Sigmoid colon (tissue), 7 donors: Measurements from ENCODE around the gene C1orf105. TPM values are rescaled to one million over a fixed set of nuclear protein-coding genes. Genes with fewer than 3 reads are reported as not detected.
"Not testable (repeated sequence)": the region's sequence is repeated elsewhere in the genome, so short reads cannot be mapped to it uniquely, and the experiment has no call there.

Experiments
- DNase-seq: peaks from one replicate; pipeline ENCODE4 v3.0.0-alpha.2; 2019
- H3K27ac ChIP-seq, 4 donors: fragments of 200-600 bp; sonication (generic); one replicate each; pipeline ENCODE4 v1.5.1; 2016 to 2019; ENCODE audit warnings: mild to moderate bottlenecking in 1 of 4
- H3K27me3 ChIP-seq, 3 donors: fragments of 200-600 bp; sonication (generic); one replicate each; pipeline ENCODE4 v1.5.1; 2019; ENCODE audit warnings: mild to moderate bottlenecking in 1 of 3
- H3K36me3 ChIP-seq, 4 donors: fragments of 200-600 bp; sonication (generic); one replicate each; pipeline ENCODE4 v1.5.1; 2016 to 2019
- H3K4me1 ChIP-seq, 4 donors: fragments of 200-600 bp; sonication (generic); one replicate each; pipeline ENCODE4 v1.5.1; 2017 to 2019
- H3K4me3 ChIP-seq, 4 donors: fragments of 200-600 bp; sonication (generic); one replicate each; pipeline ENCODE4 v1.5.1; 2017 to 2019; ENCODE audit warnings: mild to moderate bottlenecking in 2 of 4, moderate library complexity in 1 of 4
- H3K9me3 ChIP-seq, 4 donors: fragments of 200-600 bp in 3 of 4; sonication (generic) in 3 of 4; one replicate each; pipeline versions ENCODE4 v1.5.1 to v1.6.1; 2013 to 2019
- EP300 ChIP-seq, 4 donors: sonication (generic); formaldehyde crosslinking; IDR thresholded peaks; one replicate each; pipeline ENCODE4 v1.6.1; 2017; ENCODE audit warnings: antibody characterized with exemption in 4 of 4
- POLR2A ChIP-seq, 2 donors: fragments of 450-650 bp; IDR thresholded peaks; one replicate each; pipeline ENCODE4 v1.6.1; 2016; ENCODE audit warnings: antibody characterized with exemption in 2 of 2, mild to moderate bottlenecking in 2 of 2, moderate library complexity in 2 of 2
- POLR2AphosphoS5 ChIP-seq, 4 donors: sonication (generic); formaldehyde crosslinking; IDR thresholded peaks; one replicate each; pipeline ENCODE4 v1.6.1; 2017; ENCODE audit warnings: antibody characterized with exemption in 4 of 4
- WGBS, 2 donors: extraction: QIAGEN DNeasy Blood & Tissue Kit; methylation state at CpG; one replicate each; pipeline ENCODE4 v1.1.7; 2013; 5-methylcytosine and 5-hydroxymethylcytosine counted together
- intact Hi-C: fragments of 100-400 bp; cut with DNase I; formaldehyde crosslinking; loops from one replicate; pipeline ENCODE4 v1.15.1; 2023
- polyA plus RNA-seq, 3 donors: library from polyadenylated mRNA; stranded (reverse); fragments of 200-250 nt; gene quantifications; one replicate each; pipeline ENCODE4 v1.2.3, GENCODE V29; 2013
- total RNA-seq, 4 donors: library from RNA; depleted of rRNA; stranded (reverse); fragments of >200 nt; gene quantifications; one replicate each; pipeline ENCODE4 v1.1.0, GENCODE V29; 2016
- TF ChIP-seq, protein P1 (sequence below), 4 experiments: fragments of 450-650 bp in 3 of 4; fragments of 200-600 bp in 1 of 4; IDR thresholded peaks; one replicate each; pipeline ENCODE4 v1.5.1; 2016 to 2019; ENCODE audit warnings: antibody characterized with exemption in 4 of 4, mild to moderate bottlenecking in 3 of 4, moderate library complexity in 2 of 4
- donor health status: healthy with polysubstance abuse.
- donor health status: Bipolar disorder and iron deficiency.
- donor health status: healthy.

Gene C1orf105, protein sequence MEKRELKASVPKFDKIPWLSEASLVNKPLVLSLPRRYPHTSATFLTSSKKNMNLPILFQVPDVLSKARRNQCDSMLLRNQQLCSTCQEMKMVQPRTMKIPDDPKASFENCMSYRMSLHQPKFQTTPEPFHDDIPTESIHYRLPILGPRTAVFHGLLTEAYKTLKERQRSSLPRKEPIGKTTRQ
- total RNA-seq (not detected), polyA plus RNA-seq (not detected)

DNA sequence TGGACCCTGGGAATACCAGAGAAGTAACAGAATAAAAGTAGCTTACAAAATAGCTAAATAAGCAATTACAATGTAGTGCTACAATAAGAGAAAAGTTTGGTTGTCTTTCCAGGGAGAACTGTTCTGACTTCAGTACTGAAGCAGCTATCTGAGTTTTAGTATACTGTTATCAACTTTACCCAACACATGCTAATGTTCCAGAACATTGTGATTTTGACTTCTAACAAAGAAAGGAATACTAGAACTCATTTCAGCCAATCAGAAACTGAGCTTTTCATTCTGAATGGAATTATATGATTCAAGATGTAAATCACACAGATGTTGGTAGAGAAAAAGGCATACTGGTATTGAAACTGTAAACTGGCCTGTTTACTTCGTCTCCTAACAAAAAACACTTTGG is at the start of gene C1orf105:
Gene C1orf105, plus strand, starts transcription at position 301 of the 400 bp plus-strand sequence. CDS start 201 bp downstream, outside the sequence.
- Histone ChIP-seq H3K9me3 (no peaks in the 10 kb centered on the region), H3K4me1 (no peaks in the 10 kb centered on the region), H3K36me3 (no peaks in the 10 kb centered on the region), H3K27me3 (no peaks in the 10 kb centered on the region), H3K27ac (no peak within 1 kb of the TSS), H3K4me3 (no peak within 1 kb of the TSS)
- WGBS, 2 donors = 89 to 91% methylated on average over 1 of the region's 1 CpG
- TF ChIP-seq EP300 (IDR thresholded peaks at IDR 0.05) (no peak), POLR2AphosphoS5 (IDR thresholded peaks at IDR 0.05) (no peak), POLR2A (IDR thresholded peaks at IDR 0.05) (no peak)
- TF ChIP-seq, protein P1, sequence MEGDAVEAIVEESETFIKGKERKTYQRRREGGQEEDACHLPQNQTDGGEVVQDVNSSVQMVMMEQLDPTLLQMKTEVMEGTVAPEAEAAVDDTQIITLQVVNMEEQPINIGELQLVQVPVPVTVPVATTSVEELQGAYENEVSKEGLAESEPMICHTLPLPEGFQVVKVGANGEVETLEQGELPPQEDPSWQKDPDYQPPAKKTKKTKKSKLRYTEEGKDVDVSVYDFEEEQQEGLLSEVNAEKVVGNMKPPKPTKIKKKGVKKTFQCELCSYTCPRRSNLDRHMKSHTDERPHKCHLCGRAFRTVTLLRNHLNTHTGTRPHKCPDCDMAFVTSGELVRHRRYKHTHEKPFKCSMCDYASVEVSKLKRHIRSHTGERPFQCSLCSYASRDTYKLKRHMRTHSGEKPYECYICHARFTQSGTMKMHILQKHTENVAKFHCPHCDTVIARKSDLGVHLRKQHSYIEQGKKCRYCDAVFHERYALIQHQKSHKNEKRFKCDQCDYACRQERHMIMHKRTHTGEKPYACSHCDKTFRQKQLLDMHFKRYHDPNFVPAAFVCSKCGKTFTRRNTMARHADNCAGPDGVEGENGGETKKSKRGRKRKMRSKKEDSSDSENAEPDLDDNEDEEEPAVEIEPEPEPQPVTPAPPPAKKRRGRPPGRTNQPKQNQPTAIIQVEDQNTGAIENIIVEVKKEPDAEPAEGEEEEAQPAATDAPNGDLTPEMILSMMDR (IDR thresholded peaks at IDR 0.05) = no peak
- DNase-seq = no peak
- intact Hi-C loops = no loop called here

DNA sequence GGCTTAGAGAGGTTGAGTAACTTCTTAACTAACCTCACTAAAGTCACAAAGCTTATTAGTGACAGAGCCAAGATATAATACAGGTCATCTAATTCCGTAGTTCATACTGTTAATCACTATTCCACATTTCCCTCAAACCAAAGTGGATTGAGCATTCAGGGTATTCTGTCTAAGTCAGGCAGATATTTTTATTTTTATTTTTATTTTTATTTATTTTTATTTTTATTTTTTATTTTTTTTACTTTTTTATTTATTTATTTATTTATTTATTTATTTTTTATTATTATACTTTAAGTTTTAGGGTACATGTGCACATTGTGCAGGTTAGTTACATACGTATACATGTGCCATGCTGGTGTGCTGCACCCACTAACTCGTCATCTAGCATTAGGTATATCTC is 48.8 kb upstream of the C1orf105 start:
- WGBS, 2 donors = 94 to 100% methylated on average over 1 of the region's 3 CpGs
- H3K27me3 ChIP-seq, H3K27ac ChIP-seq, intact Hi-C loops, H3K36me3 ChIP-seq, H3K4me3 ChIP-seq, DNase-seq, H3K9me3 ChIP-seq, H3K4me1 ChIP-seq: not testable (repeated sequence)

DNA sequence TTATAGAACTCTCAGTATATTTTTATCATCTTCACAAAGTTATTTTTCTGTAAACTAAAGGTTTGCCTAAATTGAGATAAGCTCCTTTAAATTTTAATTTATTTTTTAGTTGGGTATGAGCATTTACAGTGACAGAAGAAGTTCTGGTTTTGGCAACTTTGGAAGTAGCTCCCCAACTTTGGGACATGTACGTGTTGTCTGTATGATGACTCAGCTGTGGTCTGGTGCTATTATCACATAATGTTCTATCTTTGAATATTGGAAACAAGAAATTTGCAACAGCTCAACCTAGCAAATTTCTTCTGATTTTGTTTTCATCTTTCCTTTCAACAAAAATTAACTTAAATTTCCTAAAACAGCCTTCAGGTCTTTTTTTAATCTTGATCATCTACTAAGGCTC is 46.6 kb upstream of the C1orf105 start:
- WGBS, 2 donors = 66 to 70% methylated on average over 1 of the region's 1 CpG
- Histone ChIP-seq H3K27me3 (no peaks in the 10 kb centered on the region), H3K4me3 (no peak overlapping the region), H3K27ac (no peak overlapping the region), H3K36me3 (no peaks in the 10 kb centered on the region), H3K9me3 (no peaks in the 10 kb centered on the region), H3K4me1 (peaks cover 0 to 4% (median 0%) of the 10 kb centered on the region in 4 donors)
- TF ChIP-seq EP300 (IDR thresholded peaks at IDR 0.05) (no peak), POLR2A (IDR thresholded peaks at IDR 0.05) (no peak), POLR2AphosphoS5 (IDR thresholded peaks at IDR 0.05) (no peak)
- TF ChIP-seq, protein P1 (IDR thresholded peaks at IDR 0.05) = no peak
- DNase-seq = no peak
- intact Hi-C loops = no loop called here

DNA sequence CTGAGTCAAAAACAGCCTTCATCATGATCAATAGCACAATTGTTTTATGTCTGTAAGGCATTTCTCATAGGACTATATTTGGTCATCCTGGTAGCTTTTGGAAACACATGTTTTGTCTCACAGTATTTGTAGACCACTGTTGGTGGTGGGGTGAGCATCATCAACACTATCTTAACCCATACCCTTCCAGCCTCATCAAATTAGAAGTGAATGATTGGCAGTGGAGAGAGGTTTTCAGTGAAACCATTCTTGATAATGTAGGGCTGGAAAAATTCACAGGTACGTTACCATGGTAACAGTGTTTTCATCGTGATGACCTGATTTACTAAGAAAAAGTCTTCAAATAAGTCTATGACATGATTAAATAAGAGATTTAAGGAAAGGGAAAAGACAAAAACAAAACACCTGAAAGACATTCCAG is 45.3 kb upstream of the C1orf105 start:
- peaks cover 0 to 4% (median 0%) of the 10 kb centered on the region in 4 donors for H3K4me1 ChIP-seq
- no peaks in the 10 kb centered on the region for H3K36me3 ChIP-seq
- no peak overlapping the region for H3K27ac ChIP-seq
- no peak for DNase-seq
- TF ChIP-seq, protein P1 (IDR thresholded peaks at IDR 0.05) = no peak
- no peak for TF ChIP-seq POLR2A (IDR thresholded peaks at IDR 0.05)
- TF ChIP-seq EP300 (IDR thresholded peaks at IDR 0.05) = no peak
- TF ChIP-seq POLR2AphosphoS5 (IDR thresholded peaks at IDR 0.05) = no peak
- 73 to 79% methylated on average over 2 of the region's 2 CpGs for WGBS, 2 donors
- H3K27me3 ChIP-seq = no peaks in the 10 kb centered on the region
- intact Hi-C loops = no loop called here
- H3K4me3 ChIP-seq = no peak overlapping the region
- no peaks in the 10 kb centered on the region for H3K9me3 ChIP-seq

DNA sequence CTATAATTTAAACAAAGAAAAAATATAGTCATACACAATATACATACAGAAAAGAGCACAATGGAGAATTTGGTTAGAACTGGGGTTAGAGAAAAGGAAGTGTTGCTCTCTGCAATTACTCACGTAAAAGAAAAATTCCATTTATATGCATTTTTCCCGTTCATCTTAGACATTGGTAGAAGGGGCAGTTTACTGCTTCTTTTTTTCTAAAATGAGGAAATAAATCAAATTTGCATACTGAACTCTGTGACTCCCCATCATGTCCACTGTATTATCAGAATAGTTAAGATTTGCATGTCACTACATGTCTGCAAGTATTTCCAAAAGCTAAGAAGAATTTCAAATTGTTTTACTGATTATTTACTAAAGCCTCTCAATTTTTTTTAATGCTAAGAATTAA is 44.1 kb upstream of the C1orf105 start:
- no peaks in the 10 kb centered on the region for H3K27me3 ChIP-seq
- WGBS, 2 donors = 43 to 73% methylated on average over 2 of the region's 2 CpGs
- no peaks in the 10 kb centered on the region for H3K9me3 ChIP-seq
- H3K4me1 ChIP-seq = peaks cover 0 to 5% (median 2%) of the 10 kb centered on the region in 4 donors
- intact Hi-C loops = no loop called here
- DNase-seq = no peak
- TF ChIP-seq POLR2AphosphoS5 (IDR thresholded peaks at IDR 0.05) = no peak
- TF ChIP-seq EP300 (IDR thresholded peaks at IDR 0.05) = no peak
- TF ChIP-seq POLR2A (IDR thresholded peaks at IDR 0.05) = no peak
- TF ChIP-seq, protein P1 (IDR thresholded peaks at IDR 0.05) = no peak
- H3K36me3 ChIP-seq = no peaks in the 10 kb centered on the region
- no peak overlapping the region for H3K4me3 ChIP-seq
- H3K27ac ChIP-seq = no peak overlapping the region
